Measurements from ENCODE around the gene CCNB1.

GRCh38 chr5:69167929-69168328 is 979 bp downstream of the CCNB1 start:
- TF ChIP-seq CTCF (IDR thresholded peaks at IDR 0.05) (no peak), POLR2A (IDR thresholded peaks at IDR 0.05) (no peak)

Measured in testis (tissue), 2 donors.